B cell (primary cell): Measurements from ENCODE around the gene SCGB1D4. TPM values are rescaled to one million over a fixed set of nuclear protein-coding genes. Genes with fewer than 3 reads are reported as not detected.

Experiments used
- ATAC-seq: fragments of 200-7000 bp; cut with Tn5 transposase; one replicate; pipeline ENCODE4 v1.10.0; 2021; ENCODE audit warnings: low read depth, mild to moderate bottlenecking, moderate number of reproducible peaks, moderate library complexity
- CTCF ChIA-PET: fragments of 350-600 bp; sonication (Branson Sonifier 250); formaldehyde crosslinking; loops from one replicate; lab custom pipeline; 2021; ENCODE audit warnings: antibody characterized with exemption, inconsistent platforms; lab: Charles Lee
- POLR2A ChIA-PET: fragments of 350-600 bp; sonication (Branson Sonifier 250); formaldehyde crosslinking; loops from one replicate; lab custom pipeline; 2021; ENCODE audit warnings: antibody characterized with exemption; lab: Charles Lee
- DNase-seq: peaks from one replicate; pipeline ENCODE4 v3.0.0; 2013
- H2AFZ ChIP-seq: 2 replicates; pipeline ENCODE4 v1.6.1; 2012; ENCODE audit warnings: mild to moderate bottlenecking, low read depth, low read length; ENCODE audit not compliant: insufficient read depth, poor library complexity, severe bottlenecking
- H3K27ac ChIP-seq, 2 donors: 1 replicate in 1 of 2; 2 replicates in 1 of 2; pipeline ENCODE4 v1.5.1; 2012 to 2013; ENCODE audit warnings: low read length in 2 of 2, mild to moderate bottlenecking in 2 of 2, moderate library complexity in 1 of 2
- H3K27me3 ChIP-seq, 4 experiments: fragments of 200-600 bp in 1 of 4; sonication (generic) in 1 of 4; replicated peaks in 1 of 4; 1 replicate in 2 of 4; 2 replicates in 2 of 4; pipeline versions ENCODE4 v1.6.1 to v1.7.0; 2013 to 2016; ENCODE audit warnings: low read length in 3 of 4, mild to moderate bottlenecking in 2 of 4, mixed read lengths in 1 of 4, moderate library complexity in 1 of 4; ENCODE audit not compliant: insufficient read depth in 4 of 4, control insufficient read depth in 3 of 4; ENCODE audit errors: control extremely low read depth in 1 of 4
- H3K36me3 ChIP-seq, 2 experiments: replicated peaks in 1 of 2; 1 replicate in 1 of 2; 2 replicates in 1 of 2; pipeline versions ENCODE4 v1.6.1 to v1.7.1; 2013; ENCODE audit warnings: low read length in 1 of 2; ENCODE audit not compliant: insufficient read depth in 2 of 2, control insufficient read depth in 1 of 2; ENCODE audit errors: control extremely low read depth in 1 of 2, extremely low read depth in 1 of 2
- H3K4me1 ChIP-seq, 2 donors: fragments of 200-600 bp in 1 of 2; sonication (generic) in 1 of 2; 1 replicate in 1 of 2; 2 replicates in 1 of 2; pipeline versions ENCODE4 v1.5.1 to v1.6.1; 2013 to 2017; ENCODE audit warnings: low read length in 2 of 2; ENCODE audit not compliant: control insufficient read depth in 2 of 2, insufficient read depth in 2 of 2
- H3K4me2 ChIP-seq: replicated peaks from 2 replicates; pipeline ENCODE3; 2012; ENCODE audit warnings: mild to moderate bottlenecking, low read depth, low read length; ENCODE audit not compliant: poor library complexity, severe bottlenecking
- H3K4me3 ChIP-seq, 5 experiments: fragments of 200-600 bp in 1 of 5; sonication (generic) in 1 of 5; 1 replicate in 3 of 5; 2 replicates in 2 of 5; pipeline versions ENCODE4 v1.5.1 to v1.7.0; 2011 to 2016; ENCODE audit warnings: low read length in 4 of 5, mild to moderate bottlenecking in 4 of 5, low read depth in 2 of 5, control low read depth in 1 of 5, moderate library complexity in 1 of 5; ENCODE audit not compliant: insufficient read depth in 1 of 5; ENCODE audit errors: control extremely low read depth in 1 of 5, extremely low read depth in 1 of 5
- H3K79me2 ChIP-seq: fragments of 200-600 bp; sonication (generic); one replicate; pipeline ENCODE4 v1.6.0; 2016; ENCODE audit warnings: low read length; ENCODE audit not compliant: control insufficient read depth, insufficient read depth
- H3K9ac ChIP-seq: fragments of 200-600 bp; sonication (generic); 2 replicates; pipeline ENCODE4 v1.6.1; 2017; ENCODE audit warnings: mild to moderate bottlenecking, low read length, moderate library complexity
- H3K9me3 ChIP-seq, 3 donors: one replicate each; pipeline versions ENCODE4 v1.6.1 to v1.7.1; 2013; ENCODE audit warnings: low read length in 2 of 3; ENCODE audit not compliant: control insufficient read depth in 2 of 3, insufficient read depth in 1 of 3; ENCODE audit errors: control extremely low read depth in 1 of 3
- H4K20me1 ChIP-seq: 2 replicates; pipeline ENCODE4 v1.6.0; 2012; ENCODE audit warnings: mild to moderate bottlenecking, low read length; ENCODE audit not compliant: insufficient read depth, control insufficient read depth, poor library complexity, severe bottlenecking
- H3K27ac Mint-ChIP-seq: one replicate; pipeline ENCODE4 v1.8.0; 2021; ENCODE audit warnings: mixed read lengths
- H3K27me3 Mint-ChIP-seq: one replicate; pipeline ENCODE4 v1.8.0; 2021; ENCODE audit warnings: mixed read lengths
- H3K4me1 Mint-ChIP-seq: one replicate; pipeline ENCODE4 v1.8.0; 2021; ENCODE audit warnings: mixed read lengths
- H3K4me3 Mint-ChIP-seq: one replicate; pipeline ENCODE4 v1.8.0; 2021; ENCODE audit warnings: mixed read lengths
- H3K9me3 Mint-ChIP-seq: one replicate; pipeline ENCODE4 v1.8.0; 2022; ENCODE audit warnings: mixed read lengths; ENCODE audit not compliant: insufficient read depth
- EZH2 ChIP-seq: IDR thresholded peaks from 2 replicates; pipeline ENCODE4 v1.6.1; 2012; ENCODE audit warnings: borderline replicate concordance, low read depth, mild to moderate bottlenecking, moderate library complexity, low read length; ENCODE audit not compliant: insufficient read depth, poor library complexity, severe bottlenecking
- WGBS: methylation state at CpG from one replicate; pipeline ENCODE4 v1.1.5; 2013; ENCODE audit warnings: missing lambda C conversion rate; ENCODE audit not compliant: insufficient coverage; 5-methylcytosine and 5-hydroxymethylcytosine counted together
- intact Hi-C: fragments of 100-400 bp; cut with micrococcal nuclease; formaldehyde crosslinking; loops from one replicate; pipeline ENCODE4 v1.10.0; 2022
- polyA plus RNA-seq: library from polyadenylated mRNA; depleted of rRNA; stranded (reverse); fragments of >200 nt; gene quantifications from 2 replicates; pipeline ENCODE4 v1.2.3, GENCODE V29; 2012
- total RNA-seq, 2 donors: library from RNA; stranded (reverse); fragments of 120-200 nt in 1 of 2; gene quantifications; 1 replicate in 1 of 2; 2 replicates in 1 of 2; pipeline versions ENCODE4 v1.2.3 to v1.2.4, GENCODE V29; 2013 to 2022
- TF ChIP-seq, protein P1 (sequence below): fragments of 200-600 bp; IDR thresholded peaks from one replicate; pipeline ENCODE4 v1.8.0; 2022; ENCODE audit warnings: antibody characterized with exemption, mild to moderate bottlenecking

Gene SCGB1D4
- total and polyA plus RNA-seq, 2 donors (not counting 1 experiment from before 2014, with no cell fraction given): not detected

DNA sequence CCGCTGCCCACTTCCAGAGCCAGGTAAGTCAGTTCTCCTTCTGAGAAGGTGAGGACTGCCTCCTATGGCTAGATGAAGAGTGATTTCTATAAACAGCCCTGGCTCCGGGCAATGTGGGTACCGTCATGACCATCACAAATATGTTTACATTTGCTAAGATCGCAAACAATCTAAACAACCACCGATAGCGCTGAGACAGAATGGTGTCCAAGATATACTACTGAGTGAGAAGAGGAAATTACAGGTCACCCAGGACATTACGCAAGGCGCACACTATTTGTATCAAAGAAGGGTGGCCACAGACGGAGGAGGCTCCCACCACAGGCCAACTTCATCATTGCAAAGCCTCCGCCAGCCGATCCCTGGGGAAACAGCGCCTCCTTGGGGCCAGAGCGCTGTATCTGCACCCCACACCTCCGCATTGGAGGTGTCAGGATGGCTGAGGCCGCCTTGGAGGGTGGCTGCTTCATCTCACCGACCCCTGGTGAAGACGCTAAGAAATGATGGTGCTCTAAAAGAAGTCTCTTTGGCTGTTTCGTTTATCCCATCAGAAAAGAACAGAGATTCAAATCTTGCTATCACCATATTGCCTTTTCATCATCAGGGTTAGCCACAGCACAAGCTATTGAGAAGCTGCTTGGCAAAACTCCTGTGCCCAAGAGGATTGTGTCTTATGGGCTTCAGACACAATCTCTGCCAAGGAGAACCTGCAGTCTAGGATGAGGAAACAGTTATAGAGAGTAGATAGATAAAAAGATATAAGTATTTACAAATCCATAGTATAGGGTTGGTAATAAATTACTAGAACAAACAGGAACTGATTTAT, 26.1 kb upstream of the SCGB1D4 start:
- TF ChIP-seq, protein P1, sequence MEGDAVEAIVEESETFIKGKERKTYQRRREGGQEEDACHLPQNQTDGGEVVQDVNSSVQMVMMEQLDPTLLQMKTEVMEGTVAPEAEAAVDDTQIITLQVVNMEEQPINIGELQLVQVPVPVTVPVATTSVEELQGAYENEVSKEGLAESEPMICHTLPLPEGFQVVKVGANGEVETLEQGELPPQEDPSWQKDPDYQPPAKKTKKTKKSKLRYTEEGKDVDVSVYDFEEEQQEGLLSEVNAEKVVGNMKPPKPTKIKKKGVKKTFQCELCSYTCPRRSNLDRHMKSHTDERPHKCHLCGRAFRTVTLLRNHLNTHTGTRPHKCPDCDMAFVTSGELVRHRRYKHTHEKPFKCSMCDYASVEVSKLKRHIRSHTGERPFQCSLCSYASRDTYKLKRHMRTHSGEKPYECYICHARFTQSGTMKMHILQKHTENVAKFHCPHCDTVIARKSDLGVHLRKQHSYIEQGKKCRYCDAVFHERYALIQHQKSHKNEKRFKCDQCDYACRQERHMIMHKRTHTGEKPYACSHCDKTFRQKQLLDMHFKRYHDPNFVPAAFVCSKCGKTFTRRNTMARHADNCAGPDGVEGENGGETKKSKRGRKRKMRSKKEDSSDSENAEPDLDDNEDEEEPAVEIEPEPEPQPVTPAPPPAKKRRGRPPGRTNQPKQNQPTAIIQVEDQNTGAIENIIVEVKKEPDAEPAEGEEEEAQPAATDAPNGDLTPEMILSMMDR: peak; percentile 52
- no peak for TF ChIP-seq EZH2
- Mint-ChIP-seq H3K4me3 (no peak overlapping the region), H3K4me1 (no peaks in the 10 kb centered on the region), H3K27me3 (peaks cover 15% of the 10 kb centered on the region), H3K27ac (no peak overlapping the region), H3K9me3 (no peaks in the 10 kb centered on the region)
- no peak overlapping the region for H3K4me3 ChIP-seq
- intact Hi-C loops: no loop called here
- H2AFZ ChIP-seq: no peak overlapping the region
- CTCF ChIA-PET: no interaction called here
- H3K79me2 ChIP-seq: no peaks in the 10 kb centered on the region
- H3K27me3 ChIP-seq: peaks cover 0 to 13% (median 2%) of the 10 kb centered on the region in 4 experiments
- H4K20me1 ChIP-seq: no peaks in the 10 kb centered on the region
- H3K36me3 ChIP-seq: no peaks in the 10 kb centered on the region
- H3K4me2 ChIP-seq: no peak overlapping the region
- 25% methylated on average over 12 of the region's 18 CpGs for WGBS
- no peaks in the 10 kb centered on the region for H3K9me3 ChIP-seq
- ATAC-seq: peak; percentile 41
- POLR2A ChIA-PET: no interaction called here
- no peak overlapping the region for H3K27ac ChIP-seq
- peak; percentile 47 for DNase-seq
- H3K4me1 ChIP-seq: no peaks in the 10 kb centered on the region
- H3K9ac ChIP-seq: no peak overlapping the region

DNA sequence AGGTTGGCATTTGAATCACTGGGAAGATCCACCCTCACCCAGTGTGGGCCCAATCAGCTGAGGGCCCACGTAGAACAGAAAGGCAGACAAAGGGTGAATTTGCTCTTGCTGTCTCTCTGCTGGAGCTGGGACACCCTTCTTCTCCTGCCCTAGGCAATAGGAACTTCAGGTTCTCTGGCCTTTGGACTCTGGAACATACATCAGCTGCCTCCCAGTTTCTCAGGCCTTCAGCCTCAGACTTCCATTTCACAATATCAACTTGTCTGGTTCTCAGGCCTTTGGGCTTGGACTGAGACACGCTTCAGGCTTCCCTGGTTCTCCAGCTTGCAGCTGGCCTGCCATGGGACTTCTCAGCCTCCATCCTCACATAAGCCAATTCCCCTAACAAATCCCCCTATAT, 23.6 kb upstream of the SCGB1D4 start:
- peaks cover 0 to 13% (median 2%) of the 10 kb centered on the region in 4 experiments for H3K27me3 ChIP-seq

More for the DNA sequence above, 23.6 kb upstream of the SCGB1D4 start:
- no peaks in the 10 kb centered on the region for H3K9me3 ChIP-seq
- WGBS: 63% methylated on average over 1 of the region's 2 CpGs
- H3K27ac ChIP-seq: no peak overlapping the region
- H3K79me2 ChIP-seq: no peaks in the 10 kb centered on the region
- H3K36me3 ChIP-seq: no peaks in the 10 kb centered on the region
- no peak overlapping the region for H3K9ac ChIP-seq
- ChIA-PET CTCF (interaction anchor here (1.0 kb wide), 1 partner anchor 11 kb away, joined by 3 read pairs; no protein-coding TSS in a partner anchor), POLR2A (no interaction called here)
- H3K4me3 ChIP-seq: no peak overlapping the region
- no peak for DNase-seq
- no peaks in the 10 kb centered on the region for H4K20me1 ChIP-seq
- H3K27me3 Mint-ChIP-seq: peaks cover 21% of the 10 kb centered on the region
- TF ChIP-seq, protein P1: no peak
- TF ChIP-seq EZH2: no peak
- H3K9me3 Mint-ChIP-seq: no peaks in the 10 kb centered on the region
- no peak for ATAC-seq
- no peak overlapping the region for H3K27ac Mint-ChIP-seq
- no peak overlapping the region for H2AFZ ChIP-seq
- no peaks in the 10 kb centered on the region for H3K4me1 Mint-ChIP-seq
- no peak overlapping the region for H3K4me3 Mint-ChIP-seq
- intact Hi-C loops: no loop called here
- no peak overlapping the region for H3K4me2 ChIP-seq
- no peaks in the 10 kb centered on the region for H3K4me1 ChIP-seq
